ENCODE results near the gene SPRYD3. TPM values are rescaled to one million over a fixed set of nuclear protein-coding genes. Genes with fewer than 3 reads are reported as not detected.
A peak's percentile ranks its signal among the peaks of the same experiment; 100 is the strongest.

The SPRYD3 gene
- total RNA-seq, 1 donor, result 9.4 TPM

GRCh38 chr12:53107122-53107521 is 27.9 kb upstream of the SPRYD3 start:
- Histone ChIP-seq H3K27me3 (ENCODE audit: insufficient read depth, low read length) (no peaks in the 10 kb centered on the region), H3K4me1 (ENCODE audit: insufficient read depth, low read length) (peaks cover 23% of the 10 kb centered on the region), H3K9me3 (ENCODE audit: low read depth, low read length) (no peaks in the 10 kb centered on the region), H3K4me3 (ENCODE audit: low read length) (no peak overlapping the region)

- Histone ChIP-seq H3K4me3 (ENCODE audit: low read length) (no peak overlapping the region), H3K4me1 (ENCODE audit: insufficient read depth, low read length) (peaks cover 26% of the 10 kb centered on the region), H3K9me3 (ENCODE audit: low read depth, low read length) (no peaks in the 10 kb centered on the region), H3K27me3 (ENCODE audit: insufficient read depth, low read length) (no peaks in the 10 kb centered on the region)
Measured at GRCh38 chr12:53105712-53106439, 26.7 kb upstream of the SPRYD3 start.

GRCh38 chr12:53105256-53105655 is 26.1 kb upstream of the SPRYD3 start:
- Histone ChIP-seq H3K4me1 (ENCODE audit: insufficient read depth, low read length) (peaks cover 26% of the 10 kb centered on the region), H3K9me3 (ENCODE audit: low read depth, low read length) (no peaks in the 10 kb centered on the region), H3K27me3 (ENCODE audit: insufficient read depth, low read length) (no peaks in the 10 kb centered on the region), H3K4me3 (ENCODE audit: low read length) (no peak overlapping the region)

- H3K9me3 ChIP-seq (ENCODE audit: low read depth, low read length), result no peaks in the 10 kb centered on the region
- no peak overlapping the region for H3K4me3 ChIP-seq (ENCODE audit: low read length)
- H3K27me3 ChIP-seq (ENCODE audit: insufficient read depth, low read length), result no peaks in the 10 kb centered on the region
- H3K4me1 ChIP-seq (ENCODE audit: insufficient read depth, low read length), result peaks cover 32% of the 10 kb centered on the region
Measured at GRCh38 chr12:53103860-53104305, 24.7 kb upstream of the SPRYD3 start.

- peaks cover 39% of the 10 kb centered on the region for H3K4me1 ChIP-seq (ENCODE audit: insufficient read depth, low read length)
- H3K9me3 ChIP-seq (ENCODE audit: low read depth, low read length), result no peaks in the 10 kb centered on the region
- H3K4me3 ChIP-seq (ENCODE audit: low read length), result no peak within 1 kb of the TSS
- H3K27me3 ChIP-seq (ENCODE audit: insufficient read depth, low read length), result peaks cover 4% of the 10 kb centered on the region
Measured at GRCh38 chr12:53102883-53103807, 24.0 kb upstream of the SPRYD3 start, which contains the start of gene SOAT2. Gene SOAT2 (plus strand): TSS chr12:53103486. CDS start chr12:53103578, 92 bp downstream.

- Histone ChIP-seq H3K9me3 (ENCODE audit: low read depth, low read length) (no peaks in the 10 kb centered on the region), H3K27me3 (ENCODE audit: insufficient read depth, low read length) (peaks cover 5% of the 10 kb centered on the region), H3K4me1 (ENCODE audit: insufficient read depth, low read length) (peaks cover 49% of the 10 kb centered on the region), H3K4me3 (ENCODE audit: low read length) (no peak overlapping the region)
Measured at GRCh38 chr12:53101931-53102781, 23.0 kb upstream of the SPRYD3 start.

GRCh38 chr12:53101266-53101665 is 22.1 kb upstream of the SPRYD3 start:
- H3K4me1 ChIP-seq (ENCODE audit: insufficient read depth, low read length), result peaks cover 58% of the 10 kb centered on the region
- H3K9me3 ChIP-seq (ENCODE audit: low read depth, low read length), result no peaks in the 10 kb centered on the region

GRCh38 chr12:53100466-53101151 is 21.4 kb upstream of the SPRYD3 start:
- peaks cover 64% of the 10 kb centered on the region for H3K4me1 ChIP-seq (ENCODE audit: insufficient read depth, low read length)
- H3K27me3 ChIP-seq (ENCODE audit: insufficient read depth, low read length), result peaks cover 9% of the 10 kb centered on the region
- no peaks in the 10 kb centered on the region for H3K9me3 ChIP-seq (ENCODE audit: low read depth, low read length)
- no peak overlapping the region for H3K4me3 ChIP-seq (ENCODE audit: low read length)

More at GRCh38 chr12:53101266-53101665, 22.1 kb upstream of the SPRYD3 start:
- Histone ChIP-seq H3K27me3 (ENCODE audit: insufficient read depth, low read length) (peaks cover 9% of the 10 kb centered on the region), H3K4me3 (ENCODE audit: low read length) (no peak overlapping the region)

- H3K27me3 ChIP-seq (ENCODE audit: insufficient read depth, low read length), result peaks cover 9% of the 10 kb centered on the region
- H3K4me1 ChIP-seq (ENCODE audit: insufficient read depth, low read length), result peaks cover 64% of the 10 kb centered on the region
- no peak overlapping the region for H3K4me3 ChIP-seq (ENCODE audit: low read length)
- no peaks in the 10 kb centered on the region for H3K9me3 ChIP-seq (ENCODE audit: low read depth, low read length)
Measured at GRCh38 chr12:53099071-53099882, 20.1 kb upstream of the SPRYD3 start.

GRCh38 chr12:53098354-53098981 is 19.3 kb upstream of the SPRYD3 start:
- no peaks in the 10 kb centered on the region for H3K9me3 ChIP-seq (ENCODE audit: low read depth, low read length)
- H3K27me3 ChIP-seq (ENCODE audit: insufficient read depth, low read length), result peaks cover 9% of the 10 kb centered on the region
- no peak overlapping the region for H3K4me3 ChIP-seq (ENCODE audit: low read length)
- H3K4me1 ChIP-seq (ENCODE audit: insufficient read depth, low read length), result peaks cover 64% of the 10 kb centered on the region

GRCh38 chr12:53097564-53098353 is 18.6 kb upstream of the SPRYD3 start, which contains the start of gene IGFBP6:
Gene IGFBP6 (plus strand): TSS chr12:53097667. CDS start chr12:53097718, 51 bp downstream.
- Histone ChIP-seq H3K4me1 (ENCODE audit: insufficient read depth, low read length) (peaks cover 57% of the 10 kb centered on the region), H3K27me3 (ENCODE audit: insufficient read depth, low read length) (peaks cover 9% of the 10 kb centered on the region), H3K4me3 (ENCODE audit: low read length) (peak within 1 kb of the TSS; percentile 23), H3K9me3 (ENCODE audit: low read depth, low read length) (no peaks in the 10 kb centered on the region)

- H3K4me1 ChIP-seq (ENCODE audit: insufficient read depth, low read length), result peaks cover 52% of the 10 kb centered on the region
- H3K4me3 ChIP-seq (ENCODE audit: low read length), result peak overlapping the region; percentile 23
Measured at GRCh38 chr12:53097207-53097563, 18.0 kb upstream of the SPRYD3 start.

More at GRCh38 chr12:53097207-53097563, 18.0 kb upstream of the SPRYD3 start:
- H3K9me3 ChIP-seq (ENCODE audit: low read depth, low read length), result no peaks in the 10 kb centered on the region
- peaks cover 9% of the 10 kb centered on the region for H3K27me3 ChIP-seq (ENCODE audit: insufficient read depth, low read length)

All from mononuclear cell (primary cell).